CD14-positive monocyte (primary cell): Measurements from ENCODE around the gene MED12L. TPM values are rescaled to one million over a fixed set of nuclear protein-coding genes. Genes with fewer than 3 reads are reported as not detected.

Source experiments
- DNase-seq, 3 donors: peaks; one replicate each; pipeline ENCODE4 v3.0.0-alpha.2; 2011 to 2022
- H2AFZ ChIP-seq: 2 replicates; pipeline ENCODE4 v1.6.0; 2012; ENCODE audit warnings: mild to moderate bottlenecking, low read depth, low read length, inconsistent platforms; ENCODE audit not compliant: insufficient read depth, poor library complexity, severe bottlenecking
- H3K27ac ChIP-seq, 2 donors: 1 replicate in 1 of 2; 2 replicates in 1 of 2; pipeline ENCODE4 v1.5.1; 2012 to 2013; ENCODE audit warnings: low read length in 2 of 2, control low read depth in 1 of 2, inconsistent platforms in 1 of 2, low read depth in 1 of 2, mild to moderate bottlenecking in 1 of 2
- H3K27me3 ChIP-seq, 2 donors: one replicate each; pipeline versions ENCODE4 v1.6.0 to v1.6.1; 2011 to 2013; ENCODE audit warnings: low read length in 2 of 2; ENCODE audit not compliant: control insufficient read depth in 2 of 2, insufficient read depth in 2 of 2
- H3K36me3 ChIP-seq, 2 donors: replicated peaks in 1 of 2; 1 replicate in 1 of 2; 2 replicates in 1 of 2; pipeline versions ENCODE4 v1.5.1 to v1.6.1; 2012 to 2013; ENCODE audit warnings: low read length in 2 of 2, control low read depth in 1 of 2, inconsistent platforms in 1 of 2, mild to moderate bottlenecking in 1 of 2; ENCODE audit not compliant: insufficient read depth in 2 of 2, control insufficient read depth in 1 of 2
- H3K4me1 ChIP-seq, 2 donors: 1 replicate in 1 of 2; 2 replicates in 1 of 2; pipeline versions ENCODE4 v1.5.1 to v1.6.1; 2012 to 2013; ENCODE audit warnings: low read length in 2 of 2, control low read depth in 1 of 2, inconsistent platforms in 1 of 2, mild to moderate bottlenecking in 1 of 2, moderate library complexity in 1 of 2; ENCODE audit not compliant: insufficient read depth in 2 of 2, control insufficient read depth in 1 of 2
- H3K4me2 ChIP-seq: replicated peaks from 2 replicates; pipeline ENCODE3; 2012; ENCODE audit warnings: low read length, moderate library complexity, mild to moderate bottlenecking; ENCODE audit not compliant: poor library complexity, severe bottlenecking; ENCODE audit errors: extremely low read depth
- H3K4me3 ChIP-seq, 3 experiments: fragments of 200-600 bp in 1 of 3; sonication (generic) in 1 of 3; replicated peaks in 1 of 3; 1 replicate in 2 of 3; 2 replicates in 1 of 3; pipeline ENCODE4 v1.5.1; 2011 to 2013; ENCODE audit warnings: low read length in 3 of 3, mild to moderate bottlenecking in 3 of 3, control low read depth in 2 of 3, low read depth in 2 of 3, inconsistent platforms in 1 of 3, moderate library complexity in 1 of 3
- H3K79me2 ChIP-seq: 2 replicates; pipeline ENCODE4 v1.6.0; 2012; ENCODE audit warnings: mild to moderate bottlenecking, control low read depth, inconsistent platforms, low read length, moderate library complexity; ENCODE audit not compliant: insufficient read depth
- H3K9ac ChIP-seq: 2 replicates; pipeline ENCODE4 v1.6.0; 2017; ENCODE audit warnings: low read length, mild to moderate bottlenecking; ENCODE audit not compliant: insufficient read depth, poor library complexity, severe bottlenecking
- H3K9me3 ChIP-seq, 2 donors: replicated peaks in 1 of 2; 1 replicate in 1 of 2; 2 replicates in 1 of 2; pipeline versions ENCODE4 v1.5.1 to v1.6.1; 2012 to 2013; ENCODE audit warnings: low read length in 2 of 2, control low read depth in 1 of 2; ENCODE audit not compliant: control insufficient read depth in 1 of 2, insufficient read depth in 1 of 2
- H4K20me1 ChIP-seq: 2 replicates; pipeline ENCODE4 v1.6.0; 2012; ENCODE audit warnings: mild to moderate bottlenecking, low read length, control low read depth, moderate library complexity; ENCODE audit not compliant: insufficient read depth
- H3K27ac Mint-ChIP-seq, 7 donors: one replicate each; pipeline ENCODE4 v1.8.0; 2020; ENCODE audit warnings: mild to moderate bottlenecking in 7 of 7, mixed read lengths in 7 of 7, moderate library complexity in 6 of 7, inconsistent platforms in 2 of 7
- H3K27me3 Mint-ChIP-seq, 3 donors: one replicate each; pipeline ENCODE4 v1.8.0; 2021 to 2022; ENCODE audit warnings: low read depth in 3 of 3, mild to moderate bottlenecking in 3 of 3, mixed read lengths in 3 of 3, moderate library complexity in 3 of 3, inconsistent platforms in 1 of 3
- H3K36me3 Mint-ChIP-seq, 2 donors: one replicate each; pipeline ENCODE4 v1.8.0; 2020; ENCODE audit warnings: mixed read lengths in 2 of 2, inconsistent platforms in 1 of 2, mild to moderate bottlenecking in 1 of 2
- H3K4me1 Mint-ChIP-seq: one replicate; pipeline ENCODE4 v1.8.0; 2020; ENCODE audit warnings: mild to moderate bottlenecking, mixed read lengths
- H3K4me3 Mint-ChIP-seq, 2 donors: one replicate each; pipeline ENCODE4 v1.8.0; 2020; ENCODE audit warnings: mild to moderate bottlenecking in 2 of 2, mixed read lengths in 2 of 2, moderate library complexity in 1 of 2
- H3K9me3 Mint-ChIP-seq, 7 donors: one replicate each; pipeline ENCODE4 v1.8.0; 2020 to 2022; ENCODE audit warnings: mixed read lengths in 7 of 7, mild to moderate bottlenecking in 6 of 7, moderate library complexity in 6 of 7, inconsistent platforms in 2 of 7
- CTCF ChIP-seq: fragments of 200-600 bp; IDR thresholded peaks from one replicate; pipeline ENCODE4 v1.8.0; 2022; ENCODE audit warnings: antibody characterized with exemption, mild to moderate bottlenecking
- WGBS: methylation state at CpG from one replicate; pipeline ENCODE4 v1.1.5; 2013; ENCODE audit warnings: missing lambda C conversion rate; ENCODE audit not compliant: insufficient coverage; 5-methylcytosine and 5-hydroxymethylcytosine counted together
- intact Hi-C, 2 donors: fragments of 100-400 bp; cut with micrococcal nuclease; formaldehyde crosslinking; loops; one replicate each; pipeline versions ENCODE4 v1.15.0 to v1.15.1; 2023
- polyA minus RNA-seq: library from RNA; depleted of rRNA, polyadenylated mRNA; stranded (reverse); fragments of >200 nt; gene quantifications from 2 replicates; pipeline ENCODE4 v1.2.3, GENCODE V29; 2012
- polyA plus RNA-seq, 3 donors: library from polyadenylated mRNA; depleted of rRNA in 1 of 3; unstranded in 2 of 3; stranded (reverse) in 1 of 3; fragments of 300-500 nt in 2 of 3; fragments of >200 nt in 1 of 3; fragmentation: Illumina TruSeq in 2 of 3; gene quantifications; 1 replicate in 2 of 3; 2 replicates in 1 of 3; pipeline ENCODE4 v1.2.3, GENCODE V29; 2012 to 2021
- total RNA-seq, 12 experiments: library from RNA in 1 of 12; stranded (reverse) in 1 of 12; fragments of 120-200 nt in 1 of 12; gene quantifications; one replicate each; pipeline ENCODE4 v1.2.4 and lab custom pipeline; 2013 to 2026; ENCODE audit warnings: mixed read lengths in 6 of 12, inconsistent platforms in 1 of 12

Gene MED12L
- 0.42 TPM for total RNA-seq (2013)
- polyA plus RNA-seq (under 1 TPM in 2 of 3 donors, not detected in 1; 0.12 to 0.29 TPM), polyA minus RNA-seq (0.14 and 0.48 TPM in 2 replicates), total RNA-seq (lab: John Stamatoyannopoulos, UW) (0.35 to 9.5 (median 1.4) reads per million in 11 experiments)

GRCh38 chr3:151085227-151085888 lies at the start of gene MED12L:
Gene MED12L (plus strand): TSS chr3:151085664. CDS start chr3:151086927, 1,263 bp downstream.
- Histone ChIP-seq H3K4me2 (peak within 1 kb of the TSS; percentile 96), H2AFZ (peak within 1 kb of the TSS; percentile 86), H3K4me3 (peak within 1 kb of the TSS; percentile 35 to 81 (median 54)), H3K27ac (no peak within 1 kb of the TSS), H3K9me3 (peaks cover 0 to 8% of the 10 kb centered on the region in 2 donors), H3K4me1 (peaks cover 20 to 26% of the 10 kb centered on the region in 2 donors), H3K9ac (peak within 1 kb of the TSS; percentile 51), H3K27me3 (peaks cover 33 to 56% of the 10 kb centered on the region in 2 donors), H3K36me3 (no peaks in the 10 kb centered on the region), H4K20me1 (no peaks in the 10 kb centered on the region), H3K79me2 (no peaks in the 10 kb centered on the region)
- Mint-ChIP-seq H3K9me3 (peaks cover 0 to 12% (median 6%) of the 10 kb centered on the region in 7 donors), H3K4me1 (peaks cover 12% of the 10 kb centered on the region), H3K36me3 (peaks cover 0 to 9% of the 10 kb centered on the region in 2 donors), H3K27me3 (peaks cover 47 to 64% (median 51%) of the 10 kb centered on the region in 3 donors), H3K27ac (no peak within 1 kb of the TSS), H3K4me3 (peak within 1 kb of the TSS; percentile 89 to 96)
- WGBS, result under 1% methylated on average over 69 of the region's 84 CpGs
- TF ChIP-seq CTCF, result no peak
- DNase-seq, result peak; percentile 39 to 56 (median 56)
- intact Hi-C loops, result no loop called here

GRCh38 chr3:151037746-151038477 lies 47.6 kb upstream of the MED12L start:
- Histone ChIP-seq H3K36me3 (no peaks in the 10 kb centered on the region), H3K27ac (no peak overlapping the region), H3K4me2 (no peak overlapping the region), H3K4me1 (no peaks in the 10 kb centered on the region), H3K9ac (no peak overlapping the region), H2AFZ (no peak overlapping the region), H3K9me3 (no peaks in the 10 kb centered on the region), H3K27me3 (no peaks in the 10 kb centered on the region), H4K20me1 (no peaks in the 10 kb centered on the region), H3K79me2 (no peaks in the 10 kb centered on the region), H3K4me3 (no peak overlapping the region)
- Mint-ChIP-seq H3K27me3 (peaks cover 0 to 1% (median 0%) of the 10 kb centered on the region in 3 donors), H3K9me3 (peaks cover 0 to 4% (median 0%) of the 10 kb centered on the region in 7 donors), H3K4me1 (no peaks in the 10 kb centered on the region), H3K27ac (no peak overlapping the region), H3K36me3 (no peaks in the 10 kb centered on the region), H3K4me3 (no peak overlapping the region)
- no peak for TF ChIP-seq CTCF
- 71% methylated on average over 3 of the region's 4 CpGs for WGBS
- intact Hi-C loops, result no loop called here
- no peak for DNase-seq
